HG03139 (cell line): ENCODE results near the gene LYRM4.
"Not testable (repeated sequence)": the region's sequence is repeated elsewhere in the genome, so short reads cannot be mapped to it uniquely, and the experiment has no call there.

ENCODE experiments used
- ATAC-seq: cut with Tn5 transposase; IDR thresholded peaks from one replicate; pipeline ENCODE4 v1.9.1; 2021; ENCODE audit not compliant: unreplicated experiment

Gene LYRM4

DNA sequence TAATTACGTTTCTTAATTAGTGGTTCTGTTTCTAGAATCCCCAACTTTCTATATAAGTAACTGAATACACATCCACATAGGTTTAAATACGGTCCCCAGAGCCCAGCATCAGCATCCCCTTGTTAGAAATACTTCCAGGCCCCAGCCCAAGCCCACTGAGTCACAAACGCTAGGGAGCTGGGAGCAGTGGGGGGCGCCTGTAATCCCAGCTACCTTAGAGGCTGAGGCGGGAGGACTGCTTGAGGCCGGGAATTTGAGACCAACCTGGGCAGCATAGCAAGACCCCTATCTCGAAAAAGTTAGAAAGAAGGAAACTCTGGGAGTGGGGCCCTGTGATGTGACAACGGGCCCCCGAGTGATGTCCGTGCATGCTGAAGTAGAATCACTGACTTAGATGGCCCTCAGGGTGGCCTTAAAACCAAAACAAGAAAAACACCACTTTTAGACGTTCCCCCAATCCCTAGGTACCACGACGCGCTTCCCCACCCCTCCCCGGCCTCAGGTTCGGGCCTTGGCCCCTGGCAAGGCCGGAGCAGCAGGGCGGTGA is 176.9 kb downstream of the LYRM4 start:
- ATAC-seq: no peak

DNA sequence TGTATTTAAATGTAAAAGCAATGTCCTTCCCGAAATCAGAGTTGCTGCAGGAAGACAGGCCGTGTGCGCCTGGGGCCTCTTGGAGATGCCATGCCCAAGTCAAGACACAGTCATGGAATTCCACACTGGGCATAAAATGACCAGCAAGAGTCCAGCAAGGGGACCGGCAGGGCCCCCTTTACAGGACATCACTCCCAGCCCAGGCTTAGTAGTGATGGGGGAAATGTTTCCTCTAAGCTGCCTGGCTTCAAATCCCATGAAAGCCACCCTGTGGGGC is 177.5 kb downstream of the LYRM4 start:
- no peak for ATAC-seq

DNA sequence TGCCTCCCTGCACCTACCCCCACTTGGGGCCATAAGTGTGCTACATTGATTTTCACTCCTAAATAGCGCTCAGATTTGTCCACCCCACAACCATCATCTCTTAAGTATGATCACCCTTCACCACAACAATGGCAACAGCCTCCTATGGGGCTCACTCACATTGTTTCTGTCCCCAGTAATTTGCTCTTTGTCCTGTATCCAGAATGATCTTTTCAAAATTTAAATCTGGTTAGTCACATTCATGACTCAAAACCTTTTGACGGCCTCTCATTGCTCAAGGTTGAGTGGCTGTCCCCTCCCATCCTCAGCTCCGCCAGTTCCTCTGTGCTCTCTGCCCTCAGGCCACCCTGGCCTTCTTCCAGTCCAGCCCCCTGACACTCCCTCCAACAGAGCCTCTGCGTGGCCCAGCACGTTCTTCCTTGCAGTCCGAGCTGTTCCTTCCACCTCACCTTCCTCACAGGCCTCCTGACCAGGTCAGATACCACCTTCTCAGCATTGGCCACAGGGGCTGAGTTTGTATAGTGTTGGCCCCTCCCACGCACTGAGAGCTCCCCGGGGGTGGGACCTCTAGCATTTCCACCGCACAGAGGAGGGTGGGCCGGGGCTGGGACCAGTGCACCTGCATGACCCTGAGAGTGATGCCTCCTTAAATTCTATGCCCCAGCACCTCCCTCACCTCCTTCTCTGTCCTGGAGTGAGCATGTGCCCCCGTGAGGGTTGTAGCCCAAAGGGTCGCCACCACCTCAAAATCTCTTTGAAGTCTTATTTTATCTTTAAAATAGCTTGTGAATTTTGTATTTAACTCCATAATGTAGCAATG is 178.1 kb downstream of the LYRM4 start:
- ATAC-seq: no peak

DNA sequence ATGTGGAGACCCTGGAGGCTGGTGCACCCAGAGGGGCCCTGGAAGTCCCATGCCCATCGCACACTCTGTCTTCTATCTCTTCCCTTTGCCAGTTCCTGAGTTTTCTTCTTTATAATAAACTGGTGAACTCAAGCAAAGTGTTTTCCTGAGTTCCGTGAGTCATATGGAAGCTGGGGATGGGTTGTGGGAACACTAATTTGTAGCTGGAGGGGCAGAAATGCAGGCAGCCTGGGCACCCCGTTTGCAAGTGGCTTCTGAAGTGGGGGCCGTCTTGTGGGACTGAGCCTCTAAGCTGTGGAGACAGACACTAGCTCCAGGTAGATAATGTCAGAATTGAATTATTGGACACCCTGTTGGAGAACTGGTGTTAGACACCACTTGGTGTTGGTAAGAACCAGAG is 178.8 kb downstream of the LYRM4 start:
- no peak for ATAC-seq

DNA sequence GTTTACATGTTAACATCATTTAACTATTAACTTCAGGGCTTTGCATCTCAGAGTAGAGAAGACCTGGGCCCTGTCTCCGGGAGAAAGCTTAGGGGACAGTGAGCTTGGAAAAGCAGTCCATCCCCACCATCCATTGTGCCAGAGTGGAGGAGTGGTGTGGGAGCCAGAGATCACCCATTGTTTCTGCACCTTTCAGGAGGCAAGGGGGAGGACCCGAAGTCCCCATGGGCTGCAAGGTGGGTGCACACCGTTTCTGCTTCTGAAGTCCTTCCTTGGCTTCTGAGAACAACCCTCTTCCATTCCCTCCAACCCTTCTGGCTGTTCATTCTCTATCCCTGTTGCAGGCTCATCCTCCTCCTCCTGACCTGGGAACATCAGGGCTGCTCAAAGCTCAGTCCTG is 179.6 kb downstream of the LYRM4 start:
- no peak for ATAC-seq

DNA sequence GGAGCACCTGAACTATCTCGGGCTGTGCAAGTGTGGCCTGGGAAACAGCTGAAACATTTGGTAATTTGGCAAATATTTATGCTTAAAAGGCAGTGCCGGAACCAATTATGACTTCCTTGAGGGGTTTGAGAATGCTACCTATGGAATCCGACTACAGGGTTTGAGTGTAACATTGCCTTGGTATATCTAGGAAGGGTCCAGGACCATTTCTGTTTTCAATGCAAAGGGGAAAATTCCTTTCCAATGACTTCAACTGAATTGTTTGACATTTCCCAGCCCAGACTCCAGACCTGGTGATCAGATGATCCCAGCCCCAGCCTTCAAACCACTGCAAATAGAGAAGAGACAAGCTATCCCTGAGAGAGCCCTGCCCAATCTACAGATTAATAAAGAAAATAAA is 180.2 kb downstream of the LYRM4 start:
- no peak for ATAC-seq

DNA sequence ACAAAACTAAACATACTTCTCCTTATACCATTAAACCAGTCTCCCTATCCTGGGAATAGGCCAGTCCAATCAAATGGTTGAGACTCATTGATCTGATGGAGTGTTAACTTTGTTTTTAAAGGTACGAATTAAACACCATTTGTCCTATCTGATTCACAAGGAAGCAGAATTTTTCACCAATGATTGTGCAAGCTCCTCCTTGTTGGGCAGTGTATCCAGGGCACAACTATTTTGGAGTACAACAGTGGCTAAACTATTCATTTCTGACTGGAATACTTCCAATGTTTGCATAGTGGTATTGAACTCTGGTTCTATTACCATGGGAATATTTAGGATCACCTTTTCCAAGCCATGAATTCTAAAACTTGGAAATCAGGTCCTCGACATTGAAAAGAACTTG is 181.1 kb downstream of the LYRM4 start:
- no peak for ATAC-seq

DNA sequence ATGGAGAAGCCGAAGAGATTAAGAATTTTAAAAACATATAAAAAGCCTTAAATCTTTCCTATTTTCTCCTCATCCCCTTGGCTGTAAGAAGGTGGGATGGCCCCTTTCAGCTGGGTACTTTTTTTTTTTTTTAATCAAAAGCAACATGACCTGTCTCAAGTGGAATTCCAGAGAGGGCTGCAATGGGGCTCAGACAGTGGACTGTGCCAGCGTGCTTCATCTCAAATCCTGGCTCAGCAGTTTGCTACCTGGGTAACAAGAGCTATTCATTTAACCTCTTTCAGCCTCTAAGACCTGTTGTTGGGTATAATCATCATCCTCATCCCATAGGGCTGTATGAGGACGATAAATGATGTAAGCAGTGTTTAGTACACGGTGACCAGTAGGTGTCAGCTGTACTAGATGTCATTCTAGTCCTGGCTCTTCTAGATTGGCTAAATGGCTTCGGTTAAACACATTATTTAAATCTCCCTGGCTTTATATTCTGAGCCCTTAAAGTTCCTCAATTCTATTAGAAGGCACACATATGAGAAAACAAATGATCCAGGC is 182.6 kb downstream of the LYRM4 start:
- ATAC-seq: no peak

DNA sequence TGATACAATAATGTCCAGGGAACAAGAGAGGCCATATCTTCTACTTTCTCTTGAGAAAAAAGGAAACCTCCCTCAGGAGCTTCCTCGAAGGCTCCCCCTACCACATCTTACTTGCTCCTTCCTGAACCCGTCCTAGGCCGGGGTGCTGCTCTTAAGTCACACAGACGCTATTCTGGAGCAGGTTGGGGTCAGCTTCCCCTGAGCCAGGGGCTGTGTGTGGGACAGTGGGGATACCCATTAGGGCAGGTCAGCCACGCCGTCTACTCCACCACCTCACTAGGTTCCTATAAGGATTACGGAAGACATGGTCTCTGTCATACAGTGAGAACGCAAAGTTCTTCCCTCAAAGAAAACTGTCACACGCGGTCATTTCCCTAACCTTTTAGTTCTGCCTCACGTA is 183.8 kb downstream of the LYRM4 start:
- no peak for ATAC-seq

DNA sequence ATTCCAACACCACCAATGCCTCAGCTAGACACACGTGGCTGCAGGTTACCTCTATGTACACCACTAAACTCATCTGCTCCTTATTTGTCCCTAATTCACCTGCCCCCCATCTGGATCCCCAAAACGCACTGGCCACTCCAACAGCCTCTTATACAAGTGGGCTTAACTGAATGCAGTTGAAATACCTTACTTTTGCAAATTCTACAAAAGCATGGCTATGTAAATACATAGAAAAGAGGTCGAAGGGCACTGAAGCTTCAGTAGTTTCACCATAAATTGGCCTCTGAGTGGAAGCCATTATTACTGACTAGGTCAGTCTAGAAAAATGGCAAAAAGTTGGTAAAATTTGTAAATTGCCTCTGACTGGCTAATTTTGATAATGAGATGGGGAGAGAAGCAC is 186.8 kb downstream of the LYRM4 start:
- no peak for ATAC-seq

DNA sequence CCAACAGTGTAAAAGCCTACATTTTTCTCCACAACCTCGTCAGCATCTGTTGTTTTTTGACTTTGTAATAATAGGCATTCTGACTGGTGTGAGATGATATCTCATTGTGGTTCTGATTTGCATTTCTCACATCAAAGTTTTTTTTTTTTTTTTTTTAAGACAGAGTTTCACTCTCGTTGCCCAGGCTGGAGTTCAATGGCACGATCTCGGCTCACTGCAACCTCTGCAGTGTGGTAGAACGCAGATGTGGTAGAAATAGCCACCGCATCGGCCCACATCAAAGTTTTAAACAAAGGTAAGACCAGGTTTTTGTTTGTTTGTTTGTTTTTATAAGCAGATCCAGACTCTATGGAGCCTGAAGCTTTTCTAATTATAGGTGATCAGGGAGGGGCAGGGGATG is 188.3 kb downstream of the LYRM4 start:
- ATAC-seq: no peak

DNA sequence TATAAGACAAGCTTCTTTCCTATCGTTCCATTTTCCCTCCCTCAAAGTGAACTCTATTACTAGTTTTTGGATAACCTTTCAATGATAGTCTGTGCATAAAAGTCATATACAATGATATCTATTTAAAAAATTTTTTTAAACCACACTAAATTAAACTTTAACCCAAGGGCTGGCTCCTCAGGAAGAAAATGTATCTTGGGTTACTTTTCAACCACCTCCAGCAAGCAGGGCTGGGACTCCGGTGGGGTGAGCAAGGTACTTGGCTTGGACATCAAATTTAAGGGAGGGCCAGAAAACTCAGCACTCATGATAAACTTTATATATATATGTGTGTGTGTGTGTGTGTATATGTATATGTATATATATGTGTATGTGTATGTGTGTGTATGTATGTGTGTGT is 189.5 kb downstream of the LYRM4 start:
- no peak for ATAC-seq

DNA sequence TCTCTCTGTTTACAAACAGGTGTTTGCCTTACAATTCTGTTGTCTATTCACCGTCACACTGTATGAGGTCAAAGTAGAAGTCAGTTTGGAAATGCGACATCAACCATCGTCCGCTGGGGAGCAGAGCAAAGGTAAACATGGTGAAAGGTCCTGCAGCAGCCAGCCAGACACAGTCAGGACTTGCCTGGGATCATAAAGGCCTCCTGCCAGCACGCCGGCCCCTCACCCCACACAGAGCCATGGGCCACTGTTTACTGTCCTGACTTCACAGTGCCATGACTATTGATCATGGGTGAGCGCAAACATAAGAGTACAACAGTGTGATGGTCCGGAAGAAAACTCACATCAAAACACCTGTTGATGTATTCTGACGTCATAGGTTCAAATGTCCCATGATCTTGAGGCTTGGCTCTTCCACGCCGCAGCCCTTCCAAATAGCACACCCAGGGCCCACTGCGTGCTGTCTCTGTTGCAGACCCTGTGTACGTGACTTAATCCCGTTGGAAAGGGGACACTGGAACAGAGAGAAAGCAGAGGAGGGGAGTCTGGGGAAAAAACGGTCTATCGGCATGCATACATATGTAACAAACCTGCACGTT is 192.5 kb downstream of the LYRM4 start:
- no peak for ATAC-seq

DNA sequence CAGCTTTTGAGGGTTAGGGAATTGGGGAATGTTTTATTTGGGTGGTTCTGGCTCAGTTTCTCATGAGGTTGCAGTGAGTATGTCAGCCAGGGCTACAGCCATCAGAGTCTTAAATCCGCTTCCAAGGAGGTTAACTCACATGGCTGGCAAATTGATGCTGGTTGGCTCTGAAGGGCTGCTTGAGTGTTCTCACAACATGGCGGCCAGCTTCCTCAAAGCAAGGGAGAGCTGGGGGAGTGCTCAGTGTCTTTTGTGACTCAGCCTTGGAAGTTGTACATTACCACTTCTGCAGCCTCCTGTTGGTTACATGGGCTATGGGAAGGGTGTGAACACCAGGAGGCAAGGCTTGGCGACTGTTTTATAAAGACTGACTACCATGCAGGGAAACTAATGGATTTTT is 193.4 kb downstream of the LYRM4 start:
- no peak for ATAC-seq

DNA sequence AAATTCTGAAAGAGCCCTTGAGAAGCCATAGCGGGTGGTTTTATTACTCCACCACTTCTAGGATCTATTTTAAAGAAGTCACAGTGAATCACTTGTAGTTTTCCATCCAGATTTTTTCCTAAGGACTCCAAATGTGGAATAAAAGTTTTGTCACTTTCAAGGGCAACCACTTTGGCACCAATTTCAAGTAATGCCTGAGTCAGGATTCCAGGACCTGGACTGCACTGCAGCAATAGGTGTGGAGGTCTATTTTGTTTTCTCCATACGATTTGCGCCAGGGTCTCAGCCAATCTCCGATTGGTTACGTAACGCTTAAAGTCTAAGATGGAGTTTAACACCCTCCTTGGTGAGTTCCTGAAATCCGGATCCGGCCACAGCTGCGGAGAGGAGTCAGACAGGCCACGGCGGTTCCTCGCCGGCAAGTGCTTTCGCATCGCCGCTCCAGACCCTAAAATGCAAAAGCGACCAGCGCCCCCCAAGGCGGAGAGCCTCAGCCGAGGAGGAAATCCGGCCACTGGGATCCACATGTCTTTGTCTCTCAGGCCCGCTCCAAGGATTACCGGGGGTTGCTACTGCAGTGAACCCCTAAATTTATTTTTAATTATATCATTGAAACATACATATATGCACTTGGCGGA is 194.2 kb downstream of the LYRM4 start:
- ATAC-seq: no peak

DNA sequence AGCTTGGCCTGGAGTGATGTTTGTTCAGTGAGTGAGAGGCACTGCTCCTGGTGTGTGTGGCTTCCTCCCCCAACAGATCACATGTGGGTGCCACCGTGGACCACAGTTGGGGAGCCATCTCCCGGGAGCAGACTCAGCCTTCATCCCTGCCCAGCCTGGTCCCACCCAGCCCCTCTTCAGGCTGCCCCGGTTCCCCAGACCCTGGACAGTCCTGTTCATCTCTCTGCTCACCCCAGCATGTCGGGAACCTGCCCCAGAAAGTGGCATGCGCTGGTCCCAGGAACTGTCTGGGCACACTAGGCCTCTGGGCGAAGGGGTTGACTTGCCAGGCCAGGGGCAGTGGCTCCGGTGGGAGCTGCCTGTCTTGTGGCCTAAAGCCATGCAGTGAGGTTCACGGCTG is 197.1 kb downstream of the LYRM4 start:
- ATAC-seq: no peak

DNA sequence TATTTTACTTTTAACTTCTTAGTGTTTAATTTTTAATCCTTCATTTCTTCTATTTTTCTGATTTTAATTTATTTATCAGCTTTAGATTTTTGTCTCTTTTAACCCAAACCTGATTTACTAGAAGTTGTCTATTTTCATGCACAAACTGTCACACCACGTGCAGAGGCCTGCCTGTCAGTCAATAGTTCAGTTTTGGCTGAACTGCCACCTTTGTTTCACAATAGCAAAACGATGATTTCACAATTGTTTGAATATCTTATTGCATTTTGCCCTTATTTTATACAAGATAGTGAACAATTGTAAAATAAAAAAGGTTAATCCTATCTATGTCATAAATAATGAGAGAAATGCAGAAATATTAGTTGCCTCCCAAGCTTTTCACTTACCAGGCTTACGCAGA is 199.6 kb downstream of the LYRM4 start:
- ATAC-seq: no peak

DNA sequence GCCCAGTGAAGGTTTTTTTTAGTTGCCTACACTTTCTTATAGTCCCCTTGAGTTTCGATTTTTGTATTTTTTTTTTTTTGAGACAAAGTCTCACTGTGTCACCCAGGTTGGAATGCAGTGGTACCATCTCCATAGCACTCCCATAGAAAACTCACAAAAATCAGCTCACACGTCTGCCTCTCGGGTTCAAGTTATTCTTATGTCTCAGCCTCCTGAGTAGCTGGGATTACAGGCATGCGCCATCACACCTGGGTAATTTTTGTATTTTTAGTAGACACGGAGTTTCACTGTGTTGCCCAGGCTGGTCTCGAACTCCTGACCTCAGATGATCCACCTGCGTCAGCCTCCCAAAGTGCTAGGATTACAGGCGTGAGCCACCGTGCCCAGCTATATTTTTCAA is 200.3 kb downstream of the LYRM4 start:
- not testable (repeated sequence) for ATAC-seq

DNA sequence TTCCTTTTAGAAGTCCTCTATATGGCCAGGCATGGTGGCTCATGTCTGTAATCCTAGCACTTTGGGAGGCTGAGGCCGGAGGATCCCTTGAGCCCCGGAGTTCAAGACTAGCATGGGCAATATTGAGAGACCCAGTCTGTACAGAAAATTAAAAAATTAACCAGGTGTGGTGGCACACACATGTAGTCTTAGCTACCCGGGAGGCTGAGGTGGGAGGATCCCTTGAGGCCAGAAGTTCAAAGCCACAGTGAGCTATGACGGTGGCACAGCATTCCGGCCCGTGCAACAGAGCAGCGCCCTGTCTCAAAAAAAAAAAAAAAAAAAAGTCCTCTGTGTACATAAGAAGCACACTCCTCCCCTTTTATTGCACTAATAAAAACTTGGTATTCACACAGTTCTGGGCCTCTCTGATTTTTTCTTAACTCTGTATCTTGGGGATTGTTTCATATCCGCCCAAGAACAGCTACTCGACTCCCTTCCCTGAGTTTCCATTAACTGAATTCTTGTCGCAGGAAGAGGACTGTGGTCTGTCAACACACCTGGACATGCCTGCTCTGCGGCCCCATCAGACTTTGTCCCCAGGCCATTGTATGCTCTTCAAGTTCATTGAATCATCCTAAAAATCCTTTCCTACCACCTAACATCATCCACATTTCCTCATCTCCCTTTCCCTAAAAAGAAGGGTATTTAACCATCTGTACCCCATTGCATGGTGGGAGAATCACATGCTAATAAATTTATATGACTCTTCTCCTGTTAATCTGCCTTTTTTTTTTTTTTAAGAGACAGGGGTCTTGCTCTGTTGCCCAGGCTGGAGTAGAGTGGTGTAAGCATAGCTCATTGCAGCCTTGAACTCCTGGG is 201.5 kb downstream of the LYRM4 start:
- no peak for ATAC-seq
